DND-41 (cell line): ENCODE results near the gene FAM114A1.

ENCODE experiments used
- ATAC-seq: fragments of 200-7000 bp; cut with Tn5 transposase; 3 replicates; pipeline ENCODE4 v1.9.1; 2021; ENCODE audit warnings: low read depth; ENCODE audit not compliant: insufficient read depth
- DNase-seq: peaks from one replicate; pipeline ENCODE4 v3.0.0-alpha.2; 2020
- H2AFZ ChIP-seq: 2 replicates; pipeline ENCODE4 v1.6.0; 2012; ENCODE audit warnings: low read depth, low read length
- H3K27ac ChIP-seq: 2 replicates; pipeline ENCODE4 v1.5.1; 2012; ENCODE audit warnings: low read length, inconsistent platforms
- H3K27me3 ChIP-seq: fragments of 200-600 bp; sonication (generic); 2 replicates; pipeline ENCODE4 v1.6.0; 2012; ENCODE audit warnings: low read length, mild to moderate bottlenecking, inconsistent platforms; ENCODE audit not compliant: insufficient read depth, poor library complexity
- H3K36me3 ChIP-seq: 2 replicates; pipeline ENCODE4 v1.5.1; 2012; ENCODE audit warnings: low read length, inconsistent platforms; ENCODE audit not compliant: insufficient read depth
- H3K4me1 ChIP-seq: 2 replicates; pipeline ENCODE4 v1.5.1; 2012; ENCODE audit warnings: mild to moderate bottlenecking, low read length; ENCODE audit not compliant: insufficient read depth
- H3K4me2 ChIP-seq: 2 replicates; pipeline ENCODE4 v1.6.0; 2012; ENCODE audit warnings: mild to moderate bottlenecking, moderate library complexity, low read length, inconsistent platforms; ENCODE audit not compliant: insufficient read depth
- H3K4me3 ChIP-seq, 2 experiments: fragments of 200-600 bp in 1 of 2; shearing (Covaris generic) in 1 of 2; 2 replicates each; pipeline ENCODE4 v1.5.1; 2012 to 2016; ENCODE audit warnings: inconsistent platforms in 2 of 2, low read length in 2 of 2, mild to moderate bottlenecking in 2 of 2, low read depth in 1 of 2, moderate library complexity in 1 of 2
- H3K79me2 ChIP-seq: 2 replicates; pipeline ENCODE4 v1.6.0; 2012; ENCODE audit warnings: low read length, inconsistent platforms; ENCODE audit not compliant: insufficient read depth
- H3K9ac ChIP-seq: 2 replicates; pipeline ENCODE4 v1.6.0; 2012; ENCODE audit warnings: low read depth, mild to moderate bottlenecking, inconsistent platforms, low read length, moderate library complexity
- H3K9me3 ChIP-seq: 2 replicates; pipeline ENCODE4 v1.5.1; 2012; ENCODE audit warnings: low read length, moderate library complexity, mild to moderate bottlenecking, inconsistent platforms; ENCODE audit not compliant: insufficient read depth, severe bottlenecking
- H4K20me1 ChIP-seq: 2 replicates; pipeline ENCODE4 v1.6.0; 2012; ENCODE audit warnings: low read length; ENCODE audit not compliant: insufficient read depth
- CTCF ChIP-seq: IDR thresholded peaks from 2 replicates; pipeline ENCODE4 v1.5.1; 2012; ENCODE audit warnings: borderline replicate concordance, low read length, moderate library complexity, mild to moderate bottlenecking; ENCODE audit not compliant: poor library complexity, severe bottlenecking; ENCODE audit errors: extremely low read depth
- EZH2 ChIP-seq: IDR thresholded peaks from 3 replicates; pipeline ENCODE4 v1.6.1; 2012; ENCODE audit warnings: borderline replicate concordance, low read depth, mild to moderate bottlenecking, moderate library complexity, low read length, inconsistent platforms; ENCODE audit not compliant: severe bottlenecking

Gene FAM114A1

GRCh38 chr4:38832624-38833528 lies 34.7 kb upstream of the FAM114A1 start:
- 0 out of 3 replicates have a peak, but pooled peaks have one; percentile 44 for ATAC-seq
- no peak for DNase-seq
- H3K9ac ChIP-seq: no peak overlapping the region
- H3K4me1 ChIP-seq: no peaks in the 10 kb centered on the region
- H2AFZ ChIP-seq: no peak overlapping the region
- no peak overlapping the region for H3K27ac ChIP-seq
- H3K4me2 ChIP-seq: no peak overlapping the region
- no peaks in the 10 kb centered on the region for H3K79me2 ChIP-seq
- H3K27me3 ChIP-seq: no peaks in the 10 kb centered on the region
- H3K4me3 ChIP-seq: no peak overlapping the region
- no peak for TF ChIP-seq EZH2
- TF ChIP-seq CTCF: peak; percentile 26
- H3K9me3 ChIP-seq: no peaks in the 10 kb centered on the region
- no peaks in the 10 kb centered on the region for H4K20me1 ChIP-seq
- no peaks in the 10 kb centered on the region for H3K36me3 ChIP-seq

GRCh38 chr4:38834570-38834969 lies 33.0 kb upstream of the FAM114A1 start:
- no peaks in the 10 kb centered on the region for H3K27me3 ChIP-seq
- H3K9ac ChIP-seq: no peak overlapping the region
- H3K79me2 ChIP-seq: no peaks in the 10 kb centered on the region
- H2AFZ ChIP-seq: no peak overlapping the region
- no peak overlapping the region for H3K27ac ChIP-seq
- TF ChIP-seq CTCF: no peak
- no peak for TF ChIP-seq EZH2
- no peak overlapping the region for H3K4me3 ChIP-seq
- H4K20me1 ChIP-seq: no peaks in the 10 kb centered on the region
- ATAC-seq: no peak
- DNase-seq: no peak
- no peaks in the 10 kb centered on the region for H3K4me1 ChIP-seq
- H3K4me2 ChIP-seq: no peak overlapping the region
- no peaks in the 10 kb centered on the region for H3K9me3 ChIP-seq
- H3K36me3 ChIP-seq: no peaks in the 10 kb centered on the region

- DNase-seq: no peak
- no peak overlapping the region for H3K4me3 ChIP-seq
- no peaks in the 10 kb centered on the region for H3K27me3 ChIP-seq
- H3K79me2 ChIP-seq: no peaks in the 10 kb centered on the region
- no peak overlapping the region for H3K9ac ChIP-seq
- no peak for TF ChIP-seq CTCF
- TF ChIP-seq EZH2: no peak
- H3K4me2 ChIP-seq: no peak overlapping the region
- H2AFZ ChIP-seq: no peak overlapping the region
- H3K9me3 ChIP-seq: no peaks in the 10 kb centered on the region
- no peaks in the 10 kb centered on the region for H3K4me1 ChIP-seq
- no peak for ATAC-seq
- H4K20me1 ChIP-seq: no peaks in the 10 kb centered on the region
- no peak overlapping the region for H3K27ac ChIP-seq
- no peaks in the 10 kb centered on the region for H3K36me3 ChIP-seq
Observed at GRCh38 chr4:38837334-38837733, 30.3 kb upstream of the FAM114A1 start.
